SH-SY5Y (cell line): ENCODE data around the gene ZNF740.

ENCODE experiments used
- GATA2 ChIP-seq: IDR thresholded peaks from 2 replicates; pipeline ENCODE4 v1.6.1; 2011; ENCODE audit warnings: mild to moderate bottlenecking, low read depth, low read length
- GATA3 ChIP-seq: IDR thresholded peaks from 2 replicates; pipeline ENCODE4 v1.6.1; 2011; ENCODE audit warnings: low read depth, mild to moderate bottlenecking, low read length, moderate library complexity

DNA sequence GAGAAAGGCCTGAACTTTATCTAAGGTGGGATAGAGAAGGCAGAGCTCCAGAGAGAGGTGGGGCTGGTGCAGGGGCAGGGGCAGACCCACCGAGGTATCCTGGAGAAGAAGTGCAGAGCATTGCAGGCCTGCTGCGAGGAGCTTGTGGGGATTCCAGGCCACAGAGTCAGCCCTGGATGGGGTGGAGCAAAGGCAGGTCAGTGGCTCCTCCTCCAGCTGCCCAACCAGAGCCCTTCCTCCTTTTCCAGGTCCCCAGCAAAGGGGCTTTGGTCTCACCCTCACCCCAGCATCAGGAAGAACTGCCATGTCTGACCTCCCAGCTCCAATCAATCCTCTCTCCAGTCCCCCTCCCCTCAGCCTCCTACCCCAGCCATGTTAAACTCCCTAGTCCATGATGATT, 19.8 kb upstream of the ZNF740 start:
- TF ChIP-seq GATA2 (no peak), GATA3 (no peak)
